ENCODE results near the gene TMBIM4. TPM values are rescaled to one million over a fixed set of nuclear protein-coding genes. Genes with fewer than 3 reads are reported as not detected.

The TMBIM4 gene
- total RNA-seq, 2 donors from 2014 or later, result 107 to 139 TPM

- DNase-seq (ENCODE audit: low spot score), result no peak
- no peaks in the 10 kb centered on the region for H3K27me3 ChIP-seq
- H3K36me3 ChIP-seq, result no peaks in the 10 kb centered on the region
- TF ChIP-seq CTCF (IDR thresholded peaks at IDR 0.05), result no peak
- H3K4me1 ChIP-seq, result no peaks in the 10 kb centered on the region
- no peak overlapping the region for H3K27ac ChIP-seq
- H3K9me3 ChIP-seq, result peaks cover 0 to 4% of the 10 kb centered on the region in 2 donors
- H3K4me3 ChIP-seq, result no peak overlapping the region
Observed at GRCh38 chr12:66092559-66093269, 77.1 kb downstream of the TMBIM4 start.

- no peaks in the 10 kb centered on the region for H3K27me3 ChIP-seq
- TF ChIP-seq CTCF (IDR thresholded peaks at IDR 0.05), result no peak
- H3K36me3 ChIP-seq, result no peaks in the 10 kb centered on the region
- no peaks in the 10 kb centered on the region for H3K9me3 ChIP-seq
- no peak overlapping the region for H3K27ac ChIP-seq
- no peak for DNase-seq (ENCODE audit: low spot score)
- no peaks in the 10 kb centered on the region for H3K4me1 ChIP-seq
- no peak overlapping the region for H3K4me3 ChIP-seq
Observed at GRCh38 chr12:66090157-66090556, 79.6 kb downstream of the TMBIM4 start.

GRCh38 chr12:66087365-66087943 is 82.3 kb downstream of the TMBIM4 start:
- Histone ChIP-seq H3K4me1 (no peaks in the 10 kb centered on the region), H3K36me3 (no peaks in the 10 kb centered on the region), H3K9me3 (peaks cover 0 to 11% of the 10 kb centered on the region in 2 donors), H3K4me3 (no peak overlapping the region), H3K27ac (no peak overlapping the region), H3K27me3 (no peaks in the 10 kb centered on the region)
- peak; percentile 67 for DNase-seq (ENCODE audit: low spot score)
- peak; percentile 55 to 80 for TF ChIP-seq CTCF (IDR thresholded peaks at IDR 0.05)

GRCh38 chr12:66085998-66086397 is 83.8 kb downstream of the TMBIM4 start:
- TF ChIP-seq CTCF (IDR thresholded peaks at IDR 0.05), result no peak
- DNase-seq (ENCODE audit: low spot score), result no peak
- Histone ChIP-seq H3K9me3 (peaks cover 0 to 11% of the 10 kb centered on the region in 2 donors), H3K4me3 (no peak overlapping the region), H3K36me3 (no peaks in the 10 kb centered on the region), H3K27me3 (no peaks in the 10 kb centered on the region), H3K27ac (no peak overlapping the region), H3K4me1 (no peaks in the 10 kb centered on the region)

Other genes with a start within 250 kb of the TMBIM4 start
- 10 to 100 TPM in 1 of 2 donors, 1 to 10 TPM in 1; 7.0 to 10.1 TPM for gene LLPH, start 39.2 kb downstream of the TMBIM4 start, total RNA-seq
- gene IRAK3, start 19.2 kb upstream of the TMBIM4 start, total RNA-seq, result 10 to 100 TPM; 12.3 to 15.8 TPM
- gene HELB, start 132.5 kb upstream of the TMBIM4 start, total RNA-seq, result under 1 TPM; 0.86 to 0.93 TPM

All from right atrium auricular region (tissue), 2 donors.